Kidney glomerular epithelial cell (primary cell): ENCODE data around the gene ZNF579.

Experiments used
- DNase-seq: peaks from one replicate; lab custom pipeline; 2025; lab: John Stamatoyannopoulos, UW

Gene ZNF579

DNA sequence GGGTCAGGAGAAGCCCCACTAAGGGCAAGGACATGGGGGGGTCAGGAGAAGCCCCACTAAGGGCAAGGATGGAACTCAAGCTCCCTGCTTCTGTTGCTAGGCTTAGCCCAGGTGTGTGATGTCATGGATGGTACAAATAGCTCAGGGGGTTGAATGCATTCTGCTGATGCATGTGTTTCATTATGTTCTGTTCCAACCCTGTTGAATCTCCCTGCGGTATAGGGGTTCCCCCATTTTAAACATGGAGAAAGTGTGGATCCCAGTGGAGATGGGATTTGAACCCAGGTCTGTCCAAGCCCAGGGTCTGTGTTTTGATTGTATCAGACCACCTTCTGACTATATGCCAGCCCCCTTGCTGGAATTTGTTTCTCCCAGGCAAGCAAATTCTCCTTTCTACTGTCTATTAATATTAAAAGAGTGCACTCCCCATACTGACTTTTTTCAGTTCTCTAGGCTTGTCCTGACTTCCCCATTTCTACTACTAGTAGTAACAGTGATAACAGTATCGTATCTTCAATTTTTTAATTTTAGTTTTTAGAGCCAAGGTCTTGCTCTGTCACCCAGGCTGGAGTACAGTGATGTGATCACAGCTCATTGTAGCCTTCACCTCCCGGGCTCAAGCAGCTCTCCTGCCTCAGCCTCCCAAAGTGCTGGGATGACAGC lies 31.5 kb upstream of the ZNF579 start:
- no peak for DNase-seq

- DNase-seq = no peak
Observed at GRCh38 chr19:55611300-55611982, 30.8 kb upstream of the ZNF579 start.

GRCh38 chr19:55609326-55609725 lies 28.7 kb upstream of the ZNF579 start:
- DNase-seq = no peak

DNA sequence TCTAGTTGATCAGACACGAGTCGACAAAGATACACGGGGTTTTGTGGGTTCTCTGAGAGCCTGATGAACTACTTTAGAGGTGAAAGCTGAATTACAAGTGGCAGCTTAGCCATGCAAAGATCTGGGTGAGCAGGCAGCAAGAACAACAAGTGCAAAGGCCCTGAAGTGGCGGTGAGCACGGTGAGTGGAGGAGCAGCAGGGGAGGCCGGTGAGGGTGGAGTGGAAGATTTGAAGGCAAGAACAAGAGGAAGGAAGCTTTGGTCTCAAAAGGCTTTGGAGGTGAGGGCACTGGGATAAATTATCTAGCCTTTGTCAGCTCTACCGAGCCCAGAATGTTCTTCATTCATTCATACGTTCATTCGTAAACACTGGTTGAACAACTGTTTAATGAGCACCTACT lies 26.2 kb upstream of the ZNF579 start:
- no peak for DNase-seq

DNA sequence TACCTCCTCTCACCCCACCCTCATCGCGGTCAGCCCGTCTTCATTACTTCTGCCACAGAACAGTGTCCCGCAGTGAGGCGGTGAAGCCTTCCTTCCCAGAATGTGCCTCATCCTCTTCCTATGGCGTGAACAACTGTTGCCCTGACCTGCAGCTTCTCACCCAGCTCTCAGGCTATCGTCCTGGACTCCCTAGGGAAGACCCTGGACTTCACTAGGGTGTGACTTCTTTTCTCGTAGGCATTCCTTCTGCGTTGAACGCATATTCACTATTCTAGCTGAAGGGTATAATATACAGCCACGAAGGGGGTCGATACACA lies 25.8 kb upstream of the ZNF579 start:
- DNase-seq = no peak

GRCh38 chr19:55605637-55606470 lies 25.2 kb upstream of the ZNF579 start, which contains the start of gene ZNF865:
ZNF865 (plus strand) TSS chr19:55605647; CDS start chr19:55613619, 7,972 bp downstream.
- peak; percentile 88 for DNase-seq

DNA sequence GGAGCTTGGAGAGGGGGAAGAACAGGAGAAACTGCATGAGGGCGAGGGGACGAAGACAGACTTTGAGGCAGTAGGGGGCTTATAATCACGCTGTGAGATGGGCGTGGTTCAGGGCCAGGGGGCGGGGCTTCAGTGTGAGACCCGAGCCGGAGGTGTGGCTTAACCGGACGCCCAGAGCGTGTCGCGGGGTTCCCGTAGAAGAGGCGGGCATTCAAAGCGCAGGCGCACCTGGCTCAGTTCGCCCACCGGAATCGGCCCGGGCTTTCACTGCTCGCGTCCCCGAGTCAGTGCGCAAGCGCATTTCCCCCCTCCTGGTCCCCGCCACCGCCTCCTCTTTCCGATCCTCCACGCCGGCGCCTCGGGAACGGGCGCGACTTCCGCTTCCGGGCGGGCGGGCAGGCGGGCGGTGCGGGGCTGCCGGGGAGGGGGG lies 24.6 kb upstream of the ZNF579 start:
- DNase-seq = peak; percentile 94

DNA sequence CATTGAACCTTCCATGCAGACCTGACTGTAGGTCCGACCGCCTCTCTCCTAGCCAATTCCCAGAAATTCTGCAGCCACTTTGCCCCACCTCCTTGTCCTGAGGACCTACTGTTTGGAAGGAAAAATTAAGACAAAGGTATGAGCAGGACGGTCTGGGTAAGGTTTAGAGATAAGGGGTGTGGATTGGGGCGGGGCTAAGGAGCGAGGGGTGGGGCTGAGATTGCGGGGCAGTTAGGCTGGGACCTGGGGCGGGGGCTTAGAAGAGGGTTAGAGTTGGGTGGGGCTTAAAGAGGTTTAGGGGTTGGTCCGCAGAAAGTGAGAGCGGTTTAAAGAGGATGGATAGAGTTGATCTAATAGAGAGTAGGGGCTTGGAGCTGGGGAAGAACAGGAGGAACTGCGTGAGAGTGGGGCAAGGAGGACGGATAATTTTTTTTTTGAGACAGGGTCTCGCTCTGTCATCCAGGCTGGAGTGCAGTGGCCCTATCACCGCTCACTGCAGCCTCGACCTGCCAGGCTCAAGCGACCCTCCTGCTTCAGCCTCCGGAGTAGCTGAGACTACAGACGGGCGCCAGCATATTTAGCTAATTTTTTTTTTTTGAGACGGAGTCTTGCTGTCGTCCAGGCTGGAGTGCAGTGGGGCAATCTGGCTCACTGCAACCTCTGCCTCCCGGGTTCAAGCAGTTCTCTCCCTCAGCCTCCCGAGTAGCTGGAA lies 23.1 kb upstream of the ZNF579 start:
- no peak for DNase-seq

DNA sequence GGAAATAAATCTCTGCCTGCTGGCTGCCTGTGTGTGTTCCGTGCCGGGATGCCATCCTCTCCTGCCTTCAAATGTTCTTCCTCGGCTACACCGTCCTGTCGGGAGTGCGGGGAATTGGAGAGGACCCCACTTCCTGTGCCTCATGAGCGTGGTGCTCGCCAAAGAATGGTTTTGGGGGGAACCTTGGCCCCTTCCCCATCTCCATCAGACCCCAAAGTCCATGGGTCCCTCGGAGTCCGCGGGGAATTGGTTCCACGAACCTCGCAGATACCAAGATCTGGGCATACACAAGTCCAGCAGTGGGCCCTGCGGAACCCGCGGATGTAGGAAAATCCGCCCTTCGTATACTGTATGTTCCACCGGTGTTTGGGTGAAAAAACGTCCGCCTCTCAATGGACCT lies 22.5 kb upstream of the ZNF579 start:
- DNase-seq = no peak

DNA sequence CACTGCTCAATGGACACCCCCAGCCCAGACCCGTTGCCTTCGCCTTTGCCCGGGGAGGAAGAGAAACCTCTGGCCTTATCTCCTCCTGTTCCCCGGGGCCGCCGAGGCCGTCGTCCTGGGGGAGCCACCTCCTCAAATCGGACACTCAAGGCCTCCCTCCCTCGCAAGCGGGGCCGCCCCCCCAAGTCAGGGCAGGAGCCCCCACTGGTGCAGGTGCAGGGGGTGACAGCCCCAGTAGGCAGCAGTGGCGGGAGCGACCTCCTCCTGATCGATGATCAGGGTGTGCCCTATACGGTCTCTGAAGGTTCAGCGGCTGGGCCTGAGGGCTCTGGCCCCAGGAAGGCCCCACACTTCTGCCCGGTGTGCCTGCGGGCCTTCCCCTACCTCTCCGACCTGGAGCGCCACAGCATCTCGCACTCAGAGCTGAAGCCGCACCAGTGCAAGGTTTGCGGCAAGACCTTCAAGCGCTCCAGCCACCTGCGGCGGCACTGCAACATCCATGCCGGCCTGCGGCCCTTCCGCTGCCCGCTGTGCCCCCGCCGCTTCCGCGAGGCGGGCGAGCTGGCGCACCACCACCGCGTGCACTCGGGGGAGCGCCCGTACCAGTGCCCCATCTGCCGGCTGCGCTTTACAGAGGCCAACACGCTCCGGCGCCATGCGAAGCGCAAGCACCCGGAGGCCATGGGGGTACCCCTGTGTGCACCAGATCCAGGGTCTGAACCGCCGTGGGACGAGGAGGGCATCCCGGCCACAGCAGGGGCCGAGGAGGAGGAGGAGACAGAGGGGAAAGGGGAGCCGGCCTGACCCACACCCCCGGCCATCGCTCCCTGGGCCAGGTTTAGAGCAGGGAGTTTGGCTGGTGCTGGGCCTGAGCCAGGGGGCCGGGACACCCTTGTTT lies 21.7 kb upstream of the ZNF579 start:
- DNase-seq = no peak

GRCh38 chr19:55601084-55601483 lies 20.4 kb upstream of the ZNF579 start:
- no peak for DNase-seq

DNA sequence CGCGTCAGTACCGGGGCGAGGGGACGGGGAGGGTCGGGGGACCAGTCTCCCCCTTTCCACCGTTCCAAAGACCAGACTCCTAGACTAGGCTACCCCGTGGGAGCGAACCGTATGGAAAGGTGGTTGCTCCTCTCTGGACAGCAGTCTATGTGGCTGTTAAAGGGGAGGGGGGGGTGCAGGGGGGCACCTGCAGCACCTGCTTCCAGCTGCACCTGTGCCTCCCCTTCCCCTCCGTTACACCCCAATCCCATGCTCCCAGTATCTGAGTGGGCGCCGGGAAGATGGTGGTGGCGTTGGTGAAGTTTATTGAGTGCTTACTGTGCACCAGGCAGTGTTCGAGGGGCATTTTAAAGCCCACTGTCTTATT lies 20.0 kb upstream of the ZNF579 start:
- DNase-seq = no peak

GRCh38 chr19:55599842-55600661 lies 19.4 kb upstream of the ZNF579 start, which contains the start of gene ZNF524:
ZNF524 (plus strand) TSS chr19:55600288; CDS start chr19:55602113, 1,825 bp downstream.
- peak; percentile 94 for DNase-seq

GRCh38 chr19:55599468-55599841 lies 18.8 kb upstream of the ZNF579 start, which contains the start of gene FIZ1:
FIZ1 (minus strand) TSS chr19:55599517; CDS start chr19:55597865, 1,652 bp downstream.
- DNase-seq = peak; percentile 94

DNA sequence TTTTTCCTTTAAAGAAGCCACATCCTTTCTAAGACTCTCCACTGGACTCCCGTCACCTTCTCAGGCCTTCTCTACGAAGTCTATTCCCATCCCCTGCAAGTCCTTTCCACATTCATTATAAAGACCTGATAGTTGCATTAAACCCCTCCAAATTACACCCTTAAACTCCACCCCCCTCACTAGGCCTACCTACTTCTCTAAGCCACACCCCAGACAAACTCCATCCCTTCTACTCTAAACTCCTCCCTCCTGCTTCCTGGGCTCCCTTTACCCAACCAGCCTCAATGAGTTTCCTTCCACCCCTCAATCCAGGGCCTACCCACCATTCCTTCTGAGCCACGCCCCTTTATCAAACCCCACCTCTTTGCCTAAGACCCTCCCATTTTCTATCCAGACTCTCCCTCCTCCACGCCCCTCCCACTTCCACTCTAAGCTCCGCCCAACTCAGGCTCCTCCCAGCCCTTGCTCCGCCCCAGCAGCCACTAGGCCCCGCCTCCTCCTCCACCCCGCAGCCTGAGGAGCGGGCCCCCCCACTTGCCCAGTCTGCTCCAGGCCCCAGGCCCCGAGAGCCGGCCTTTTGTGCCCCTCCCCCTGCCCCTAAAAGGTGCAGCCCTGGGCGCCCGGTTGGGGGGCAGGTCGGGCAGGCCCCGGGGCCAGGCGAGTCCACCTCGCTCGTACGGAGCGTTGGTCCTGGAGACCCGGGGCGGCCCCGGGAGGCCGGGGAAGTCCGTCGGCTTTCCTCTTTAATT lies 18.2 kb upstream of the ZNF579 start:
- DNase-seq = peak; percentile 93

GRCh38 chr19:55598034-55598433 lies 17.4 kb upstream of the ZNF579 start:
- DNase-seq = no peak

DNA sequence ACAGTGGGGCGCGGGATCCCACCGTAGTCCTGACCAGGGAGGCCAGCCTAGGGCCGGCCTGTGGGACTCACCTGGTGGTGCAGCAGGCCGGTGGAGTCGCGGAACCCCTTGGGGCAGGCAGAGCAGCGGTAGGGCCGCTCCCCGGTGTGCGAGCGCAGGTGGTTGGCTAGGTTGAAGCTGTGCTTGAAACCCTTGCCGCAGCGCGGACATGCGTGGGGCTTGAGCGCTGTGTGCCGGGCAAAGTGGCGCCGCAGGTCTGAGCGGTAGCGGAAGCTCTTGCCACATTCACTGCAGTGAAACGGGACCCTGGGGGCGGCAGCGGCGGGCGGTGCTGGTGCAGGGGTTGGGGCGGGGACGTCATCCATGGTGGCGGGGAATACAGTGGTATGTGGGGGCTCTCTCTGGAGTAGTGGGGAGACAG lies 16.9 kb upstream of the ZNF579 start:
- DNase-seq = no peak

GRCh38 chr19:55596304-55596703 lies 15.7 kb upstream of the ZNF579 start:
- DNase-seq = no peak

- DNase-seq = no peak
Observed at GRCh38 chr19:55594996-55595545, 14.4 kb upstream of the ZNF579 start.
